Esophagus squamous epithelium (tissue), 5 donors: ENCODE measurements around the gene PZP. TPM values are rescaled to one million over a fixed set of nuclear protein-coding genes. Genes with fewer than 3 reads are reported as not detected.
A peak's percentile ranks its signal among the peaks of the same experiment; 100 is the strongest.

ENCODE experiments used
- DNase-seq: peaks from one replicate; lab custom pipeline; 2025; lab: John Stamatoyannopoulos, UW
- H3K27ac ChIP-seq, 4 donors: fragments of 200-600 bp; sonication (generic); one replicate each; pipeline ENCODE4 v1.5.1; 2016 to 2019; ENCODE audit warnings: mild to moderate bottlenecking in 1 of 4
- H3K27me3 ChIP-seq, 4 donors: fragments of 200-600 bp; sonication (generic); 1 replicate in 3 of 4; 2 replicates in 1 of 4; pipeline versions ENCODE4 v1.5.1 to v1.6.0; 2017 to 2021; ENCODE audit warnings: antibody characterized with exemption in 1 of 4
- H3K36me3 ChIP-seq, 3 donors: fragments of 200-600 bp; sonication (generic); one replicate each; pipeline ENCODE4 v1.5.1; 2016 to 2019
- H3K4me1 ChIP-seq, 3 donors: fragments of 200-600 bp; sonication (generic); one replicate each; pipeline ENCODE4 v1.5.1; 2017 to 2019
- H3K4me3 ChIP-seq, 4 donors: fragments of 200-600 bp; sonication (generic); 1 replicate in 3 of 4; 2 replicates in 1 of 4; pipeline ENCODE4 v1.5.1; 2016 to 2019; ENCODE audit warnings: mild to moderate bottlenecking in 2 of 4, moderate library complexity in 1 of 4
- H3K9me3 ChIP-seq, 3 donors: fragments of 200-600 bp; sonication (generic); one replicate each; pipeline ENCODE4 v1.5.1; 2016 to 2019
- POLR2A ChIP-seq, 4 donors: fragments of 450-650 bp; IDR thresholded peaks; one replicate each; pipeline ENCODE4 v1.6.1; 2017; ENCODE audit warnings: antibody characterized with exemption in 4 of 4, mild to moderate bottlenecking in 4 of 4, moderate library complexity in 3 of 4
- WGBS, 2 donors: methylation state at CpG; one replicate each; pipeline ENCODE4 v1.1.5; 2018; 5-methylcytosine and 5-hydroxymethylcytosine counted together
- intact Hi-C: fragments of 100-400 bp; cut with DNase I; formaldehyde crosslinking; loops from one replicate; pipeline ENCODE4 v1.15.0; 2022
- total RNA-seq, 4 donors: library from RNA; depleted of rRNA; stranded (reverse); fragments of >200 nt; gene quantifications; one replicate each; pipeline ENCODE4 v1.1.0, GENCODE V29; 2016
- TF ChIP-seq, protein P1 (sequence below), 6 experiments: fragments of 450-650 bp in 4 of 6; fragments of 200-600 bp in 2 of 6; sonication (generic) in 2 of 6; IDR thresholded peaks; one replicate each; pipeline ENCODE4 v1.5.1; 2016 to 2019; ENCODE audit warnings: antibody characterized with exemption in 6 of 6, mild to moderate bottlenecking in 4 of 6, moderate library complexity in 4 of 6
- donor health status: DM: yes; HTN: yes; CAD: no.

Gene PZP
- total RNA-seq, 4 donors from 2014 or later: not detected

DNA sequence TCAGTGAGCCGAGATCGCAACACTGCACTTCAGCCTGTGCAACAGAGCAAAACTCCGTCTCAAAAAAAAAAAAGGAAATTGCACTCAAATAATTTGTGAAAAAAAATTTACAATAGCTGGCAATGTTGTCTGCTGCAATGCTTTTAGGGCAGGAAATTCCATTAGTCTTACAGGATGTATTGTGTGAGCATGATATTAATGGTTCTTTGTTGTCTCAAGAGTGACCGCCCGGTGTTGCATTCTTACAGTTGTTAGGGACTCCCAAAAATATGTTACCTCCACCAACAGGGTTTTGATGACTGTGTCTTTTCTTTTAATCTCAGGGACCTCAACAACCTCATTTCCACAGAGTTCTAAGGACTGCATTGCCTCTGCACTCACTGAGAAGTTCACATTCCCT is 44.8 kb downstream of the PZP start:
- Histone ChIP-seq H3K27ac (peak overlapping the region in 1 of 4 donors; percentile 6), H3K27me3 (no peaks in the 10 kb centered on the region), H3K36me3 (no peaks in the 10 kb centered on the region), H3K4me1 (peaks cover 0 to 5% (median 0%) of the 10 kb centered on the region in 3 donors), H3K4me3 (no peak overlapping the region), H3K9me3 (no peaks in the 10 kb centered on the region)
- no peak for DNase-seq
- TF ChIP-seq POLR2A (IDR thresholded peaks at IDR 0.05): no peak
- WGBS, 2 donors: 77 to 85% methylated on average over 4 to 5 of the region's 5 CpGs
- intact Hi-C loops: no loop called here

DNA sequence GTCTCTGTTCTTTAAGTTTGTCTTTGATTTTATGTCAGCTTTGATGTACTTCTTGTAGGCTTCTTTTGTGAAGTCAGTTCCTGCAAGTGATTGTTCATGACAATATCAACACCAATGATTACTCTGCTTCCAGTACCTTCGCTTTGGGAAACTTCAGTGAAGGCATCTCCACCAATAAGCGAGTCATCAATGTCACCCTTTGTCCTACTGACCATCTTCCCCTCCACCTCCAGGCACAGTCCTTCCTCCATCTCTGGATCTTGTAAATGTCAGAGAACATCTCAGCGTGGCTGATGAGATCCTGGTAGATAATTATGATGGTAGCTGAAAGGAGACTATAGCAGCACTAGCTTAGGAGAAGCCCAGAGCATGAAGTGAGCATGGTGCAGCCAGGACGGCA is 52.1 kb downstream of the PZP start:
- H3K4me3 ChIP-seq: no peak overlapping the region
- no peak overlapping the region for H3K27ac ChIP-seq
- H3K27me3 ChIP-seq: no peaks in the 10 kb centered on the region
- no peak for TF ChIP-seq POLR2A (IDR thresholded peaks at IDR 0.05)
- TF ChIP-seq, protein P1, sequence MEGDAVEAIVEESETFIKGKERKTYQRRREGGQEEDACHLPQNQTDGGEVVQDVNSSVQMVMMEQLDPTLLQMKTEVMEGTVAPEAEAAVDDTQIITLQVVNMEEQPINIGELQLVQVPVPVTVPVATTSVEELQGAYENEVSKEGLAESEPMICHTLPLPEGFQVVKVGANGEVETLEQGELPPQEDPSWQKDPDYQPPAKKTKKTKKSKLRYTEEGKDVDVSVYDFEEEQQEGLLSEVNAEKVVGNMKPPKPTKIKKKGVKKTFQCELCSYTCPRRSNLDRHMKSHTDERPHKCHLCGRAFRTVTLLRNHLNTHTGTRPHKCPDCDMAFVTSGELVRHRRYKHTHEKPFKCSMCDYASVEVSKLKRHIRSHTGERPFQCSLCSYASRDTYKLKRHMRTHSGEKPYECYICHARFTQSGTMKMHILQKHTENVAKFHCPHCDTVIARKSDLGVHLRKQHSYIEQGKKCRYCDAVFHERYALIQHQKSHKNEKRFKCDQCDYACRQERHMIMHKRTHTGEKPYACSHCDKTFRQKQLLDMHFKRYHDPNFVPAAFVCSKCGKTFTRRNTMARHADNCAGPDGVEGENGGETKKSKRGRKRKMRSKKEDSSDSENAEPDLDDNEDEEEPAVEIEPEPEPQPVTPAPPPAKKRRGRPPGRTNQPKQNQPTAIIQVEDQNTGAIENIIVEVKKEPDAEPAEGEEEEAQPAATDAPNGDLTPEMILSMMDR (IDR thresholded peaks at IDR 0.05): no peak
- H3K36me3 ChIP-seq: no peaks in the 10 kb centered on the region
- DNase-seq: no peak
- WGBS, 2 donors: 83 to 86% methylated on average over 3 to 4 of the region's 4 CpGs
- no peaks in the 10 kb centered on the region for H3K9me3 ChIP-seq
- intact Hi-C loops: no loop called here
- no peaks in the 10 kb centered on the region for H3K4me1 ChIP-seq

DNA sequence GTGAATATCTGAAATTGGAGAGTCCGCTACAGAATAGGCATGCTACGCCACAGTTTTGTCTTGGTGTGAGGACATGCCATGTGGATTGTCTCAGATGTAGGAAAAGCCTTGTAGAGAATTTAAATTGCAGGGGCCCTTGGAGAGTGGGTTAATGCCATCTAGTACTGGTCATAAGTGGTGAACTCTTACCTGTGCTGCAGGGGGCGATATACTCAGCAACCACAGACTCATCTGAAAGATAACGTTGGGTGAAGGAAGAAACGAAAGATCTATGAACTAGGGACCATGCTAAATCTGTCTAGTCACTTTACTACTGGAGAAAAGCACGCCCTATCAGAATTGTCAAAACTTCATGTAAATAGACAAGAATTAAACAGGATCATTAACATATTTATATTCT is 58.8 kb downstream of the PZP start:
- no peaks in the 10 kb centered on the region for H3K27me3 ChIP-seq
- no peak for TF ChIP-seq POLR2A (IDR thresholded peaks at IDR 0.05)
- TF ChIP-seq, protein P1 (IDR thresholded peaks at IDR 0.05): peak in 1 of 6 experiments; percentile 41
- no peak overlapping the region for H3K4me3 ChIP-seq
- no peaks in the 10 kb centered on the region for H3K9me3 ChIP-seq
- H3K36me3 ChIP-seq: no peaks in the 10 kb centered on the region
- DNase-seq: no peak
- no peak overlapping the region for H3K27ac ChIP-seq
- intact Hi-C loops: no loop called here
- WGBS, 2 donors: 76 to 80% methylated on average over 6 of the region's 6 CpGs
- no peaks in the 10 kb centered on the region for H3K4me1 ChIP-seq

DNA sequence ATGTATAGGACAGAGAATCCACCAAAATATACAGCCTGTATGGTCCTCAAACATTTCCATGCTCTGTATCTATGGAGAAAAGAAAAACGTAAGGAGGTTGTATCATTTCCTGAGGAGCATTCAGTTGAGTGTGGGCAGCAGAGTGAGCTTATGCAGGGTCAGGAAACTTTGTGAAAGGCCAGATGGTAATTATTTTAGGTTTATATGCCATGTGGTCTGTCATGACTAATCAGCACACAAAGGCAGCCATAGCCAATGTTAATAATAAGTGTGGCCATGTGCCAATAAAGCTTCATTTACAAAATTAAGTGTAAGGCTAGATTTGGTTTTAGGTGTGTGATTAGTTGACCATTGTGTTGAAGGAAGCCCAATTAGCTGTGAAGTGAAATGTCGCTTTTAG is 59.3 kb downstream of the PZP start:
- TF ChIP-seq, protein P1 (IDR thresholded peaks at IDR 0.05): no peak
- TF ChIP-seq POLR2A (IDR thresholded peaks at IDR 0.05): no peak
- Histone ChIP-seq H3K9me3 (no peaks in the 10 kb centered on the region), H3K27me3 (no peaks in the 10 kb centered on the region), H3K4me1 (no peaks in the 10 kb centered on the region), H3K36me3 (no peaks in the 10 kb centered on the region), H3K4me3 (no peak overlapping the region), H3K27ac (no peak overlapping the region)
- intact Hi-C loops: no loop called here
- no peak for DNase-seq
- WGBS, 2 donors: 77 to 86% methylated on average over 2 of the region's 2 CpGs

DNA sequence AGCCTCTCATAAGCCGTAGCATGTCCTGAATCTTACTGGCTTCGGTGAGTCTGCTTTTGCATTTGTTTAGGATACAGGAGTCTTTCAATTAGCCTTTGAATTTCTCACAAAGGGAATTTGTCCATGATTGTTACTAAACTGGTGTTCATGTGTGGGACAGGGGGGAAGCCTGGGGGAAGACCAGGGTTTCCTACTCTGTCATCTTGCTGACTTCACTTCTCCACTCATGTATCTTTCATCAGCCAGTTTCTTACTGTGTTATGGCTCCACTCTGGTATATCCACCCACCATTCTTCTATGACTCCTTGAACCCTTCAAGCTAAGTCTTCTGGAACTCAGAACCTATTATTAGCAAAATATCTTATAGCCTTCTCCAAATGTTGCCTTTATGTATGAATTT is 60.7 kb downstream of the PZP start:
- Histone ChIP-seq H3K27me3 (no peaks in the 10 kb centered on the region), H3K36me3 (no peaks in the 10 kb centered on the region), H3K9me3 (no peaks in the 10 kb centered on the region), H3K4me1 (no peaks in the 10 kb centered on the region), H3K27ac (no peak overlapping the region), H3K4me3 (no peak overlapping the region)
- intact Hi-C loops: no loop called here
- TF ChIP-seq, protein P1 (IDR thresholded peaks at IDR 0.05): no peak
- no peak for TF ChIP-seq POLR2A (IDR thresholded peaks at IDR 0.05)
- DNase-seq: no peak
- 74 to 89% methylated on average over 2 of the region's 2 CpGs for WGBS, 2 donors

DNA sequence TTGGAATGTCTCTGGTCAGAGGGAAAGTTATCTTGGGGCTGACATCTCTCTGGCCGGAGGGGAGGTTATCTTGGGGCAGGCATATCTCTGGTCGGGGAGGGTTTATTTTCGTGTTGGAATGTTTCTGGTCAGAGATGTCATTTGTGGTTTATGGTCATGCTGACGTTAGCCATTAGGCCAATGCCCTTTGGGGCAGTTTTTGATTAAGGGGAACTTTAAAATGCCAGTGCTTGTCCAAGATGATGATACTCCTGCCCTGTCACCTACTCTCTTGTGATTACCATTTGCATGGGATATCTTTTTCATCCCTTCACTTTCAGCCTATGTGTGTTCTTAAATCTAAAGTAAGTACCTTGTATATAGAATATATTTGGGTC is 63.5 kb downstream of the PZP start:
- no peak for TF ChIP-seq POLR2A (IDR thresholded peaks at IDR 0.05)
- TF ChIP-seq, protein P1 (IDR thresholded peaks at IDR 0.05): no peak
- DNase-seq: no peak
- H3K36me3 ChIP-seq: no peaks in the 10 kb centered on the region
- intact Hi-C loops: no loop called here
- no peaks in the 10 kb centered on the region for H3K9me3 ChIP-seq
- H3K27ac ChIP-seq: no peak overlapping the region
- H3K4me3 ChIP-seq: no peak overlapping the region
- H3K27me3 ChIP-seq: no peaks in the 10 kb centered on the region
- no peaks in the 10 kb centered on the region for H3K4me1 ChIP-seq
- 51 to 72% methylated on average over 4 of the region's 4 CpGs for WGBS, 2 donors
